GM23338 (cell line): ENCODE data around the gene HACE1. TPM values are rescaled to one million over a fixed set of nuclear protein-coding genes. Genes with fewer than 3 reads are reported as not detected.

ENCODE experiments used
- ATAC-seq: fragments of 200-7000 bp; cut with Tn5 transposase; 3 replicates; pipeline ENCODE4 v1.9.1; 2020
- DNase-seq: peaks from one replicate; pipeline ENCODE4 v3.0.0-alpha.2; 2015; ENCODE audit warnings: low spot score
- H2AFZ ChIP-seq: fragments of 200-600 bp; sonication (generic); 2 replicates; pipeline ENCODE4 v1.8.0; 2016; ENCODE audit warnings: antibody characterized with exemption, mild to moderate bottlenecking, moderate library complexity
- H3F3A ChIP-seq: fragments of 200-600 bp; sonication (generic); replicated peaks from 2 replicates; pipeline ENCODE4 v1.8.0; 2017; ENCODE audit warnings: antibody characterized with exemption, mixed run types, low read depth
- H3K27ac ChIP-seq: fragments of 200-600 bp; sonication (generic); 2 replicates; pipeline ENCODE4 v1.6.1; 2016; ENCODE audit warnings: low read depth
- H3K27me3 ChIP-seq: fragments of 200-600 bp; sonication (generic); 2 replicates; pipeline ENCODE4 v1.8.0; 2016; ENCODE audit warnings: mild to moderate bottlenecking, mixed run types, moderate library complexity; ENCODE audit not compliant: insufficient read depth
- H3K36me3 ChIP-seq: fragments of 200-600 bp; sonication (generic); 2 replicates; pipeline ENCODE4 v1.8.0; 2016; ENCODE audit warnings: mild to moderate bottlenecking; ENCODE audit not compliant: insufficient read depth
- H3K4me1 ChIP-seq: fragments of 200-600 bp; sonication (generic); 2 replicates; pipeline ENCODE4 v1.8.0; 2016; ENCODE audit warnings: mild to moderate bottlenecking, moderate library complexity; ENCODE audit not compliant: insufficient read depth
- H3K4me2 ChIP-seq: fragments of 200-600 bp; sonication (generic); 2 replicates; pipeline ENCODE4 v1.7.1; 2017; ENCODE audit warnings: mixed run types
- H3K4me3 ChIP-seq: fragments of 200-600 bp; sonication (generic); 2 replicates; pipeline ENCODE4 v1.6.1; 2016; ENCODE audit warnings: mixed run types
- H3K79me2 ChIP-seq: fragments of 200-600 bp; sonication (generic); replicated peaks from 2 replicates; pipeline ENCODE4 v1.8.0; 2017; ENCODE audit warnings: mild to moderate bottlenecking; ENCODE audit not compliant: insufficient read depth
- H3K9me2 ChIP-seq: fragments of 200-600 bp; sonication (generic); 2 replicates; pipeline ENCODE4 v1.8.0; 2017; ENCODE audit not compliant: insufficient read depth
- H4K20me1 ChIP-seq: fragments of 200-600 bp; sonication (generic); replicated peaks from 2 replicates; pipeline ENCODE4 v1.8.0; 2017; ENCODE audit warnings: mild to moderate bottlenecking; ENCODE audit not compliant: insufficient read depth
- H3K27ac Mint-ChIP-seq: 2 replicates; pipeline ENCODE4 v1.8.0; 2020; ENCODE audit warnings: inconsistent platforms, mild to moderate bottlenecking, moderate library complexity, mixed read lengths
- H3K27me3 Mint-ChIP-seq: 3 replicates; pipeline ENCODE4 v1.8.0; 2022; ENCODE audit warnings: low read depth, mild to moderate bottlenecking, moderate library complexity, mixed read lengths, inconsistent platforms; ENCODE audit not compliant: insufficient read depth, poor library complexity
- H3K36me3 Mint-ChIP-seq: 3 replicates; pipeline ENCODE4 v1.8.0; 2021; ENCODE audit warnings: low read depth, mild to moderate bottlenecking, inconsistent platforms, moderate library complexity, mixed read lengths
- H3K4me1 Mint-ChIP-seq: 3 replicates; pipeline ENCODE4 v1.8.0; 2020; ENCODE audit warnings: mild to moderate bottlenecking, inconsistent platforms, mixed read lengths
- H3K4me3 Mint-ChIP-seq: 3 replicates; pipeline ENCODE4 v1.8.0; 2021; ENCODE audit warnings: moderate library complexity, mild to moderate bottlenecking, inconsistent platforms, mixed read lengths
- H3K9me3 Mint-ChIP-seq: 3 replicates; pipeline ENCODE4 v1.8.0; 2020; ENCODE audit warnings: moderate library complexity, mild to moderate bottlenecking, inconsistent platforms, mixed read lengths
- CREB1 ChIP-seq: fragments of 250-450 bp; sonication (Bioruptor Pico); IDR thresholded peaks from 2 replicates; pipeline ENCODE4 v1.5.0; 2020; ENCODE audit warnings: low read depth, mild to moderate bottlenecking, moderate library complexity
- CTCF ChIP-seq, 2 experiments: fragments of 200-600 bp in 1 of 2; sonication (generic) in 1 of 2; conservative IDR thresholded peaks; 2 replicates each; pipeline versions ENCODE4 v1.5.1 to v1.6.1; 2016 to 2017; ENCODE audit warnings: antibody characterized with exemption in 2 of 2, low read depth in 2 of 2, mild to moderate bottlenecking in 2 of 2, moderate library complexity in 1 of 2
- EZH2 ChIP-seq: fragments of 200-600 bp; sonication (generic); IDR thresholded peaks from one replicate; pipeline ENCODE4 v1.8.0; 2017; ENCODE audit warnings: antibody characterized with exemption, mild to moderate bottlenecking, low read depth; ENCODE audit not compliant: unreplicated experiment
- EZH2phosphoT487 ChIP-seq: fragments of 200-600 bp; sonication (generic); IDR thresholded peaks from one replicate; pipeline ENCODE4 v1.8.1; 2018; ENCODE audit warnings: antibody characterized with exemption; ENCODE audit not compliant: unreplicated experiment
- JUNB ChIP-seq: IDR thresholded peaks from one replicate; pipeline ENCODE4 v1.6.1; 2016; ENCODE audit warnings: antibody characterized with exemption; ENCODE audit not compliant: unreplicated experiment
- NANOG ChIP-seq: IDR thresholded peaks from 2 replicates; pipeline ENCODE4 v1.6.1; 2016; ENCODE audit warnings: antibody characterized with exemption, borderline replicate concordance
- POLR2AphosphoS5 ChIP-seq: IDR thresholded peaks from 2 replicates; pipeline ENCODE4 v1.6.1; 2016; ENCODE audit warnings: antibody characterized with exemption, low read depth
- REST ChIP-seq: IDR thresholded peaks from one replicate; pipeline ENCODE4 v1.6.1; 2018; ENCODE audit warnings: antibody characterized with exemption; ENCODE audit not compliant: unreplicated experiment
- STAT1 ChIP-seq: IDR thresholded peaks from one replicate; pipeline ENCODE4 v1.6.1; 2016; ENCODE audit warnings: antibody characterized with exemption; ENCODE audit not compliant: unreplicated experiment
- ZNF114 ChIP-seq: fragments of 250-450 bp; sonication (Bioruptor Pico); IDR thresholded peaks from 2 replicates; pipeline ENCODE4 v1.5.0; 2020; ENCODE audit warnings: mild to moderate bottlenecking, moderate library complexity
- ZNF331 ChIP-seq: fragments of 250-450 bp; sonication (Bioruptor Pico); IDR thresholded peaks from 2 replicates; pipeline ENCODE4 v1.5.0; 2020; ENCODE audit warnings: low read depth, mild to moderate bottlenecking, moderate library complexity
- polyA plus RNA-seq: library from polyadenylated mRNA; unstranded; fragments of >200 nt; fragmentation: Nextera tagmentation; extraction: Ambion mirVana; gene quantifications from 2 replicates; pipeline ENCODE4 v1.2.1, GENCODE V29; 2016
- total RNA-seq: library from RNA; depleted of rRNA; stranded (reverse); fragments of >200 nt; shearing (Covaris generic); gene quantifications from 2 replicates; pipeline ENCODE4 v1.2.3, GENCODE V29; 2014
- TF ChIP-seq, protein P1 (sequence below): fragments of 250-450 bp; sonication (Bioruptor Pico); IDR thresholded peaks from 2 replicates; pipeline ENCODE4 v1.5.0; 2020; ENCODE audit warnings: mild to moderate bottlenecking, moderate library complexity
- TF ChIP-seq, protein P2 (sequence below): IDR thresholded peaks from 2 replicates; pipeline ENCODE4 v1.6.1; 2016; ENCODE audit warnings: antibody characterized with exemption

HACE1 gene
- total and polyA plus RNA-seq, 2 experiments from 2014 or later: 8.6 to 28.7 TPM

- H3K36me3 ChIP-seq: no peaks in the 10 kb centered on the region
- H3K27me3 ChIP-seq: no peaks in the 10 kb centered on the region
- no peak overlapping the region for H3K27ac ChIP-seq
- H3K27ac Mint-ChIP-seq: no peak overlapping the region
- no peaks in the 10 kb centered on the region for H3F3A ChIP-seq
- H3K9me2 ChIP-seq: no peaks in the 10 kb centered on the region
- H3K4me1 ChIP-seq: peaks cover 2% of the 10 kb centered on the region; the same call in 1 of the 2 replicates
- ATAC-seq: no peak
- H3K4me2 ChIP-seq: no peak overlapping the region
- DNase-seq: no peak
- peaks cover 1% of the 10 kb centered on the region; the same call in 1 of the 3 replicates for H3K4me1 Mint-ChIP-seq
- no peaks in the 10 kb centered on the region; the same call in 2 of the 3 replicates for H3K9me3 Mint-ChIP-seq
- no peak overlapping the region for H2AFZ ChIP-seq
- no peaks in the 10 kb centered on the region for H3K79me2 ChIP-seq
- no peak for TF ChIP-seq EZH2
- TF ChIP-seq ZNF331 (CRISPR knock-in tag): no peak
- TF ChIP-seq REST: no peak
- no peak for TF ChIP-seq POLR2AphosphoS5
- TF ChIP-seq, protein P1, sequence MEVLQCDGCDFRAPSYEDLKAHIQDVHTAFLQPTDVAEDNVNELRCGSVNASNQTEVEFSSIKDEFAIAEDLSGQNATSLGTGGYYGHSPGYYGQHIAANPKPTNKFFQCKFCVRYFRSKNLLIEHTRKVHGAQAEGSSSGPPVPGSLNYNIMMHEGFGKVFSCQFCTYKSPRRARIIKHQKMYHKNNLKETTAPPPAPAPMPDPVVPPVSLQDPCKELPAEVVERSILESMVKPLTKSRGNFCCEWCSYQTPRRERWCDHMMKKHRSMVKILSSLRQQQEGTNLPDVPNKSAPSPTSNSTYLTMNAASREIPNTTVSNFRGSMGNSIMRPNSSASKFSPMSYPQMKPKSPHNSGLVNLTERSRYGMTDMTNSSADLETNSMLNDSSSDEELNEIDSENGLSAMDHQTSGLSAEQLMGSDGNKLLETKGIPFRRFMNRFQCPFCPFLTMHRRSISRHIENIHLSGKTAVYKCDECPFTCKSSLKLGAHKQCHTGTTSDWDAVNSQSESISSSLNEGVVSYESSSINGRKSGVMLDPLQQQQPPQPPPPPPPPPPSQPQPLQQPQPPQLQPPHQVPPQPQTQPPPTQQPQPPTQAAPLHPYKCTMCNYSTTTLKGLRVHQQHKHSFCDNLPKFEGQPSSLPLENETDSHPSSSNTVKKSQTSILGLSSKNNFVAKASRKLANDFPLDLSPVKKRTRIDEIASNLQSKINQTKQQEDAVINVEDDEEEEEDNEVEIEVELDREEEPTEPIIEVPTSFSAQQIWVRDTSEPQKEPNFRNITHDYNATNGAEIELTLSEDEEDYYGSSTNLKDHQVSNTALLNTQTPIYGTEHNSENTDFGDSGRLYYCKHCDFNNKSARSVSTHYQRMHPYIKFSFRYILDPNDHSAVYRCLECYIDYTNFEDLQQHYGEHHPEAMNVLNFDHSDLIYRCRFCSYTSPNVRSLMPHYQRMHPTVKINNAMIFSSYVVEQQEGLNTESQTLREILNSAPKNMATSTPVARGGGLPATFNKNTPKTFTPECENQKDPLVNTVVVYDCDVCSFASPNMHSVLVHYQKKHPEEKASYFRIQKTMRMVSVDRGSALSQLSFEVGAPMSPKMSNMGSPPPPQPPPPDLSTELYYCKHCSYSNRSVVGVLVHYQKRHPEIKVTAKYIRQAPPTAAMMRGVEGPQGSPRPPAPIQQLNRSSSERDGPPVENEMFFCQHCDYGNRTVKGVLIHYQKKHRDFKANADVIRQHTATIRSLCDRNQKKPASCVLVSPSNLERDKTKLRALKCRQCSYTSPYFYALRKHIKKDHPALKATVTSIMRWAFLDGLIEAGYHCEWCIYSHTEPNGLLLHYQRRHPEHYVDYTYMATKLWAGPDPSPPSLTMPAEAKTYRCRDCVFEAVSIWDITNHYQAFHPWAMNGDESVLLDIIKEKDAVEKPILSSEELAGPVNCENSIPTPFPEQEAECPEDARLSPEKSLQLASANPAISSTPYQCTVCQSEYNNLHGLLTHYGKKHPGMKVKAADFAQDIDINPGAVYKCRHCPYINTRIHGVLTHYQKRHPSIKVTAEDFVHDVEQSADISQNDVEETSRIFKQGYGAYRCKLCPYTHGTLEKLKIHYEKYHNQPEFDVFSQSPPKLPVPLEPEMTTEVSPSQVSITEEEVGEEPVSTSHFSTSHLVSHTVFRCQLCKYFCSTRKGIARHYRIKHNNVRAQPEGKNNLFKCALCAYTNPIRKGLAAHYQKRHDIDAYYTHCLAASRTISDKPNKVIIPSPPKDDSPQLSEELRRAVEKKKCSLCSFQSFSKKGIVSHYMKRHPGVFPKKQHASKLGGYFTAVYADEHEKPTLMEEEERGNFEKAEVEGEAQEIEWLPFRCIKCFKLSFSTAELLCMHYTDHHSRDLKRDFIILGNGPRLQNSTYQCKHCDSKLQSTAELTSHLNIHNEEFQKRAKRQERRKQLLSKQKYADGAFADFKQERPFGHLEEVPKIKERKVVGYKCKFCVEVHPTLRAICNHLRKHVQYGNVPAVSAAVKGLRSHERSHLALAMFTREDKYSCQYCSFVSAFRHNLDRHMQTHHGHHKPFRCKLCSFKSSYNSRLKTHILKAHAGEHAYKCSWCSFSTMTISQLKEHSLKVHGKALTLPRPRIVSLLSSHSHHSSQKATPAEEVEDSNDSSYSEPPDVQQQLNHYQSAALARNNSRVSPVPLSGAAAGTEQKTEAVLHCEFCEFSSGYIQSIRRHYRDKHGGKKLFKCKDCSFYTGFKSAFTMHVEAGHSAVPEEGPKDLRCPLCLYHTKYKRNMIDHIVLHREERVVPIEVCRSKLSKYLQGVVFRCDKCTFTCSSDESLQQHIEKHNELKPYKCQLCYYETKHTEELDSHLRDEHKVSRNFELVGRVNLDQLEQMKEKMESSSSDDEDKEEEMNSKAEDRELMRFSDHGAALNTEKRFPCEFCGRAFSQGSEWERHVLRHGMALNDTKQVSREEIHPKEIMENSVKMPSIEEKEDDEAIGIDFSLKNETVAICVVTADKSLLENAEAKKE (CRISPR knock-in tag): no peak
- no peak for TF ChIP-seq EZH2phosphoT487
- no peak for TF ChIP-seq ZNF114
- TF ChIP-seq CTCF (conservative IDR thresholded peaks at IDR 0.05; ENCODE audit: low read depth in 2 of 2): no peak
- no peak for TF ChIP-seq JUNB
- TF ChIP-seq CREB1 (CRISPR knock-in tag): no peak
- TF ChIP-seq STAT1: no peak
- TF ChIP-seq NANOG: no peak
- TF ChIP-seq, protein P2, sequence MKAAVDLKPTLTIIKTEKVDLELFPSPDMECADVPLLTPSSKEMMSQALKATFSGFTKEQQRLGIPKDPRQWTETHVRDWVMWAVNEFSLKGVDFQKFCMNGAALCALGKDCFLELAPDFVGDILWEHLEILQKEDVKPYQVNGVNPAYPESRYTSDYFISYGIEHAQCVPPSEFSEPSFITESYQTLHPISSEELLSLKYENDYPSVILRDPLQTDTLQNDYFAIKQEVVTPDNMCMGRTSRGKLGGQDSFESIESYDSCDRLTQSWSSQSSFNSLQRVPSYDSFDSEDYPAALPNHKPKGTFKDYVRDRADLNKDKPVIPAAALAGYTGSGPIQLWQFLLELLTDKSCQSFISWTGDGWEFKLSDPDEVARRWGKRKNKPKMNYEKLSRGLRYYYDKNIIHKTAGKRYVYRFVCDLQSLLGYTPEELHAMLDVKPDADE: no peak
- H4K20me1 ChIP-seq: no peaks in the 10 kb centered on the region; the same call in 1 of the 2 replicates
- H3K4me3 Mint-ChIP-seq: no peak overlapping the region
- no peak overlapping the region for H3K4me3 ChIP-seq
- H3K36me3 Mint-ChIP-seq: no peaks in the 10 kb centered on the region
- peaks cover 6% of the 10 kb centered on the region for H3K27me3 Mint-ChIP-seq
Observed at GRCh38 chr6:104881964-104882668, 22.4 kb upstream of the HACE1 start.
